ENCODE measurements around the gene CAMTA1. TPM values are rescaled to one million over a fixed set of nuclear protein-coding genes. Genes with fewer than 3 reads are reported as not detected.

The CAMTA1 gene
- total RNA-seq, 1 experiment from 2014 or later, result 69.5 TPM

DNA sequence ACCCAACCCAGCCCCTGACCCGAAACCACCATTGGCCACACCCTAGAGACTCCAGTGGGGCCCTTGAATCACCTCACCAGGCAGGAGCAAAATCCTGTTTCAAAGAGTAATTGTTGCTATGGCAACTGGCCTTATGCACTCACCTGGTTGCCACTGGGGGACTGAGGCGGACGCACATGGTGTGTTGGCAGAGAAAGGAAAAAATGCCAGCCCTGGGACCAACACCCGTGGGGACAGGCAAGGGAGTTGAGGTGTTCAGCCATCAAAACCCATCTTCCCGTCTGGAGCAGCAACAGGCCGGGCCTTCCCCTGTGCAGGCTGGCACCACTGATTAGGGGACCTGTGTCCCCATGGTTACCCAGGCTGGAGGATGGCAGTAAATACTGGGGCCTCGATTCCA is 590.1 kb downstream of the CAMTA1 start:
- H3K27me3 ChIP-seq (ENCODE audit: insufficient read depth, low read length), result no peaks in the 10 kb centered on the region
- intact Hi-C loops (cut with micrococcal nuclease), result no loop called here
- CTCF ChIA-PET, result no interaction called here

More for the DNA sequence above, 590.1 kb downstream of the CAMTA1 start:
- H3K9me2 ChIP-seq (ENCODE audit: insufficient read depth), result no peaks in the 10 kb centered on the region
- no peak overlapping the region for H3K27ac ChIP-seq (ENCODE audit: low read depth, low read length)
- no peak for DNase-seq (ENCODE audit: low read depth, low spot score)
- no peak overlapping the region for H3K4me2 ChIP-seq (ENCODE audit: low read length)
- H4K20me1 ChIP-seq (ENCODE audit: insufficient read depth), result no peaks in the 10 kb centered on the region
- no peak overlapping the region for H3K4me3 ChIP-seq (replicated peaks in 1 of 2; ENCODE audit: low read depth in 1 of 2, low read length in 2 of 2)
- H3K79me2 ChIP-seq (ENCODE audit: insufficient read depth, low read length), result no peaks in the 10 kb centered on the region
- no peak for ATAC-seq
- BruUV-seq (replicated peaks), result no TSS peak
- TF ChIP-seq SRF (IDR thresholded peaks at IDR 0.05; ENCODE audit: low read depth), result no peak
- no peak for TF ChIP-seq ELF1 (IDR thresholded peaks at IDR 0.05; ENCODE audit: borderline replicate concordance, low read depth)
- no peak for TF ChIP-seq POLR2A (IDR thresholded peaks at IDR 0.05; ENCODE audit: borderline replicate concordance, extremely low read depth, insufficient read depth, insufficient read length)
- no peak for TF ChIP-seq EZH2phosphoT487 (IDR thresholded peaks at IDR 0.05; ENCODE audit: borderline replicate concordance)
- TF ChIP-seq ZFX (IDR thresholded peaks at IDR 0.05), result no peak
- no peak for TF ChIP-seq SP1 (IDR thresholded peaks at IDR 0.05; ENCODE audit: low read depth)
- TF ChIP-seq ZNF274 (IDR thresholded peaks at IDR 0.05; ENCODE audit: low read depth, low read length), result no peak
- no peak for TF ChIP-seq CEBPB (IDR thresholded peaks at IDR 0.05; ENCODE audit: low read depth)
- no peak for TF ChIP-seq EGR1 (IDR thresholded peaks at IDR 0.05; ENCODE audit: low read depth)
- TF ChIP-seq ZBTB33 (IDR thresholded peaks at IDR 0.05; ENCODE audit: extremely low read depth, insufficient replicate concordance, low read length), result no peak
- no peak for TF ChIP-seq RAD21 (IDR thresholded peaks at IDR 0.05; ENCODE audit: low read depth)
- no peak for TF ChIP-seq TCF7L2 (IDR thresholded peaks at IDR 0.05; ENCODE audit: borderline replicate concordance, extremely low read depth, insufficient read depth, insufficient read length)
- no peak for TF ChIP-seq EZH2 (IDR thresholded peaks at IDR 0.05)
- no peak overlapping the region for H2AFZ ChIP-seq (ENCODE audit: low read depth, low read length, poor library complexity, severe bottlenecking)
- no peaks in the 10 kb centered on the region for H3K36me3 ChIP-seq (ENCODE audit: control insufficient read depth in 1 of 2, insufficient read depth in 2 of 2, low read length in 2 of 2)
- no peak overlapping the region for H3K9ac ChIP-seq (ENCODE audit: low read length)
- peaks cover 0 to 4% of the 10 kb centered on the region in 2 experiments; a peak in 2 of 4 replicates for H3K4me1 ChIP-seq (ENCODE audit: control insufficient read depth in 1 of 2, insufficient read depth in 2 of 2, low read length in 2 of 2)
- POLR2A ChIA-PET, result no interaction called here
- RAD21 ChIA-PET (ENCODE audit: low non-redundant PET in 1 of 2, low total read pairs in 2 of 2, uncharacterized antibody in 2 of 2, unreplicated experiment in 2 of 2), result no interaction called here
- no peaks in the 10 kb centered on the region for H3K9me3 ChIP-seq (ENCODE audit: control insufficient read depth in 1 of 2, insufficient read depth in 1 of 2, low read depth in 1 of 2, low read length in 2 of 2)

All from HCT116 (cell line).